HG03108 (cell line): ENCODE measurements around the gene AK4.

Experiments
- ATAC-seq: cut with Tn5 transposase; IDR thresholded peaks from one replicate; pipeline ENCODE4 v1.9.1; 2021; ENCODE audit warnings: moderate library complexity; ENCODE audit not compliant: unreplicated experiment

The AK4 gene

DNA sequence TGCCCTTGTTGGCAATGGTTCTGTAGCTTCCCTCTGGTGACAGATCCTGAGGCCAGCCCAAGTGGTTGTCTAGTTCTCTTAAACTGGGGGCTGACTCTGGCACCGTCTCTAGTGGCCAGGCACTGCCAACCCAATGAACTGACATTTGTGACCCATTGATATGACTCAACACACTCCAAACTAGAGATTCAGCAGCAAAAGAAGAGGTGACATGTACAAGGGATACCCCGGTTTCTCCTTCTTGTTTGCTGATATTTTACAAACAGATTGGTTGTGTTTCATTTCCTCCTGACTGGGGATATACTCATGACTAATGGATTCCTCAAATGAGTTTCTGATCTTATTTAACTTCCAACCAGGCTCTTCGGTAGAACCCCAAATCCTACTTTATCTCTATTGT is 95.5 kb downstream of the AK4 start:
- no peak for ATAC-seq

DNA sequence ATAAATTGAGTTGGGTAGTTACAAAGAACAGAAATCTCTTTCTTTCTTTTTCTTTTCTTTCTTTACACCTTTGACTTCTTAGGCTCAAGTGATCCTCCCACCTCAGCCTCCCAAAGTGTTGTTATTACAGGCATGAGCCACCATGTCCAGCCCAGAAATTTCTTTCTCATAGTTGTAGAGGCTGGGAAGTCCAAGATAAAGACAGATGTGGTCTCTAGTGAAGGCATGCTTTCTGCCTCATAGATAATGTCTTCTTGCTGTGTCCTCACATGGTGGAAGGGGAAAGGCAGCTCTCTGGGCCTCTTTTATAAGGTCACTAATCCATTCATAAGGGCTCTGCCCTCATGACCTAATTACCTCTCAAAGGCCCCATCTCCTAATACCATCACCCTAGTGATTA is 97.3 kb downstream of the AK4 start:
- no peak for ATAC-seq

DNA sequence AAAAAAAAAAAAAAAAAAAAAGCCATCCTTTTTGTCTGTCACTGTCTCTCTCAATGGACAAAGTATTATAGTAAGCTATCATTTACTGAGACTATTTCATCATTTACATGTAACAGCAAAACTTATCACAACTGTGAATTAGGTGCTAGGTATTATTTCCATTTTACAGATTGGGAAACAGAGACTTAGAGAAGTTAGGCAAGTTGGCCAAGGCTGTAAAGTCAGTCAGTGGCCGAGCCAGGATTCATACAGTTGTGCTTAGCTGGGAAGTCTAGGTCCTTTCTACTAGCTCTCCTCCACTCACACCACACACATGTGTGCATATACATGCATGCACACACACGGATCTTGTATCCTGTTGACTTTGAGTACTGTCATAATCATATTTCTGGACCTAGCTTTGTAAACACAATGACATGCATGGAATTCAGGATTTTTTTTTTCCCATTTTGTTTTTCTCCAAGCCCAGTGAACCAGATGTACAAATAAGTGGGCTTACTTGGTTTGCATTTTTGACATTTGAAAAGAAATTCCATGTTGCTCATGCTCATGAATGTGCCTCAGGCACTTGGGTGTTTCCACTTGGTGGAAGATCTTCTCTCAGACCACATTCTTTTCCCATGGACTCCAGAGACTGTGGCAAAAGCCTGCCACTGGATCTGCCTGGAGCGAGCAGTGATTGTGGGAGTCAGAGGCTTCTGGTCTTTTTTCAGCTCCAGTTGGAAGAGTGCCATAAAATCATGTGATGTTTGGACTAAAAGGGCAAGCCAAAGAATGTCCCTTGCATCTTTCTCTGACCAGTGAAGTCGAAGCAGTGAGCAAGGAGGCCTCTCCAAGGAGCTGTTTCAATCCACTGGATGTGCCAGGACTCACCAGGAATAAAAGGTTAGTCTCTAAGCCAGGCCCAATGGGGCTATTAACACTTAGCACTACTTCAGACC is 99.7 kb downstream of the AK4 start:
- no peak for ATAC-seq

DNA sequence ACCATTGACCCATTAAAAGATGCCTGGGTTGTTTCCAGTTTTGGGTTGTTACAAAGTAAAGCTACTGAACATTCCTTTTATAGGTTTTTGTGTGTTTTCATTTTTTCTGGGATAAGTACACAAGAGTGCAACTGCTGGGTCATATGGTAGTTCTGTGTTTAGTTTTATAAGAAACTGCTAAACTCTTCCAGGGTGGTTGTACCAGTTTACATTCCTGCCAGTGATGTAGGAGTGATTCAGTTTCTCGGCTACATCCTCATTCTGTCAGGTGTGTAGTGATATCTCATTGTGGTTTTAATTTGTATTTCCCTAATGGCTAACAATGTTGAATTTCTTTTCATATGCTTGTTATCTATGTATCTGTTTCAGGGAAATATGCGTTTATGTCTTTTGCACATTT is 102.8 kb downstream of the AK4 start:
- ATAC-seq: no peak

DNA sequence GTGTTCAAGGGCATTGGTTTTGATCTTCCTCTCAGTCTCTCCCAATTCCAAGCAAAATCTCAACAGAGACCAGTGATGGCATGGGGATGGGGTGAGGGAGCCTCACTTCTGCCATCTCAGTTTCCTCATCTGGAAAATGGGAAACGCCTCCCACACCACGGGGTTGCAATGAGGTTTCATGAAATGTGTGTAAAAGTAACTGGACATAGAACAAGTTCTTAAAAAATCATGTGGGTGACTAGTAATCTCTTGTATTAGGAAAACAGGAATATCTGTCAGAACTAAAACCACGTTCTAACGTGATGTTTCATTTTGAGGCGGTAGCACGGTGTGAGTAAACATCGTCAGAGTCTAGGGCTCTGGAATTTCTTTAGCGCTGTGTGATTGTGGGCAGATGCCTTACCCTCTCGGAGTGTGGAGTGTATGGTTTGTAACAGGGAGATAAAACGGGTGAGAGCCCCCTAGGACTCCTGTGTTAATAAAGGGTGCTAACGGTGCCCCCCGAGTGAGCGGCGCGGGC is 105.9 kb downstream of the AK4 start:
- no peak for ATAC-seq

DNA sequence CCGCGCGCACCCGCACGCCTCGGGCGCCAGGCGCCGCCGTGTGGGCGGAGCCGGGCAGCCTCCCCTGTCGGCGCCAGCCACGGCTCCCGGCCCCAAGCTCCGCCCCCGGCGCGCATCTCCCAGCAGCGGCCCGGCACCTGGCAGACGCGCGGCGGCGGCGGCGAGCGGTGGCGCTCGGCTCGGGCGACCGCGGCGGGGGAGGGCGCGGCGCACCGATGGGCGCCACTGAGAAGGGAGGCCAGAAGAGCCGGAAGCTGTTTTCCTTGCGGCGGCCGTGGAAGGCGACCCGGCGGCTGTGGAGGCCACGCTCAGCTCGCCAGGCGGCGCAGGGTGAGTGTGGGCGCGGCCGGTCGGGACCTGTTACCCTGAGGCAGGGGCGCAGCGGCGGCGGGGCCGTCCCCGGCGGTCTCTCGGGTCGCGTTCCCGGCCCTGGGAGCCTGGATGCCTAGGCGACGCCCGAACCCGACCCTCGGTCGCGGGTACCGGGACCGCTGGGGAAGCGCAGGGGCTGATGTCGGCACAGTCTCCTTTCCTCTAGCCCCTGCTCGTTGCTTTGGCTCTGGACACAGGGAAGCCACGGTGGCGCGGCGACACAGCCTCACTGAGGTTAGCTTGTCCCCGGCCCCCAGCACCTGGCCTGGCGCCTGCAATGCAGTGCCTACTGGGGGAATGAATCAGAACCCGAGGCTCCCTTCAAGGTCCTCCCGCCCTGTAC is 106.5 kb downstream of the AK4 start:
- ATAC-seq: peak; percentile 97

DNA sequence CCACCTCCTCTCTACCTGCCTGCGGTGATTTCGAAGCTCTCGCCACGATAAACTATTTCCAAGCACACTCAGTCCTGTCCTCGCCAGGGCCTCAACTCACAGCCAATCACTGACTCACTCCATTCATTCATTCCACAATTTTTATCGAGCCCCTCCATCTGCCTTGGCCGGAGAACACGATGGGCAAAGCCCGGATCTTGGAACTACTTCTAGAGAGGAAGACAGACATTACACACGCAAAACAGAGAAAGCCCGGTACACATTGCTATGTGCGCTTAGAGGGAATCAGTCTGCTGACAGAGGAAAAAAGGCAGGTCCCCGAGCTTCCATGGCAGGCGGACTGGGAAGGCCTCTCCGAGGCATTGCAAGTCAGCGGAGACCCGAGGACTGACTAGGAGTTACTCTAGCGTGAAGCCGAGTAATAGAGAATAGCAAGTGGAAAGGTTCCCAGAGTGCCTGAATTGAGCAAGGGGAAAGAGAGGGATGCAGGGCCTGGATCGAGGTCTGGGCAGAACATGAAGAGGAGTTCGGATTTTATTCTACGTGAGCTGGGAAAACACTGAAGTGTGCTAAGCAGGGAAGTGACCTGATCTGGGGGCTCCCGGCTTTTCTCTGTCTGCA is 107.1 kb downstream of the AK4 start:
- ATAC-seq: no peak

DNA sequence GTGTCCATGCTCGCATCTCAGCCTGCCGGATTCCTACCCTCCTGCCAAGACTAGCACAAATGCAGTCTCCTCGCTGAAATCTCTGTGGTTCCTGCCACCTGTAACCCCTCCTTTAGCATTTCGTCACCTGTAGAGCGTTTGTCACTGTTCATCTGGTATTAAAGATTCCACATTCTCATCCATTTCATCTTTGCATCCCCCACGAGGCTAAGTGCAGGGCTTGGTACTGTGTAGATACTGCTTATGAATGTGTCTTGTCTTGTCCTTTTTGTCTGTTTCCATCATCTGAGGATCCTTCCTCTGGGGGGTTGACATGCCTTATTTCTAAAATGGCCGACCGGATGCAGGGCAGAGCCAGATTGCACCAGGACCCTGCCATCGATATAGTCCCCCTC is 107.7 kb downstream of the AK4 start:
- ATAC-seq: no peak

DNA sequence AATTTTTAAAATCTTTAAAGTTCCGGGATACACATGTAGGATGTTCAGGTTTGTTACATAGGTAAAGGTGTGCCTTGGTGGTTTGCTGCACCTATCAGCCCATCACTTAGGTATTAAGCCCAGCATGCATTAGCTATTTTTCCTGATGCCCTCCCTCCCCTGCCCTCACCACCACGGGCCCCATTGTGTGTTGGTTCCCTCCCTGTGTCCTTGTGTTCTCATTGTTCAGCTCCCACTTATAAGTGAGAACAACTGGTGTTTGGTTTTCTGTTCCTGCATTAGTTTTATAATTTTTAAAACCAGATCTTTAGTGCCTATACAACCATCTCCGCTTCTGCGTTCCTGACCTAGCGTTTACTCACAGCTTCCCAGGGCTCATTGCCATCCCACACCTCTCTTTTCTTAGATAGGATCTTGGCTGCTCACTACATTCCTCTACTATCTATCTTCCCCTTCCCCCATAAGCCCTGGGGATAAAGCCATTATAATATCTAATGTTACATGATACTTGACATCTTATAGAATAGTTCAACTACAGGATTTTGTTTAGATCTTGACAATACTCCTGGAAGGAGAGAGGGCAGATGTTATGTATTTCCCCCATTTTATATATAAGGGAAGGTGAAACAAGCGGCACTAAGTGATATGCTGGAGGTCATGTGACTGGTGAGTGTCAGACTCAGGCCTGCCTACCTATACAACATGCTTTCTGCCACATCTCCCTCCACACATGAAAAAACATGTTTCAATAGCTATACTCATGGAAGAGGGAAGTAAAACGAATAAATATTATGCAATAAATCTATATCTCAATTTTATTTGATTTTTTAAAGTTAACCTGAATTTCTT is 109.1 kb downstream of the AK4 start:
- ATAC-seq: no peak

DNA sequence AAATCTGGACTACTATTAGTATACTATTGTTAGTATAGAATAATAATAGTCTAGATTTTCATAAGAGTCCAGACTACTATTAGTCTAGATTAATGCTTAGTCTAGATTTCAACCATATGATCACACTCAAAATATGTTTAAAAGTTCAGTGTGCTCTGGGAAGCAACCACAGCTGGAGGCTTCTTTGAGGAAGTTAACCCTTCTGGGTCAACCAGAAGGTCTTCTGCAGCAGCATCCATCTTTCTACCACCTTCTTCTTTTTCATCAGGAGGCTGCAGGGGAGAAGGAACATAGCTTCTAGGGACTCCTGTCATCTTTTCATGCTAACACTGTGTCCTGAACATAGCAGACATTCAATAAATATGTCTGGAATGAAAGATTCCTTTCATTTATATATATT is 110.1 kb downstream of the AK4 start:
- ATAC-seq: no peak

DNA sequence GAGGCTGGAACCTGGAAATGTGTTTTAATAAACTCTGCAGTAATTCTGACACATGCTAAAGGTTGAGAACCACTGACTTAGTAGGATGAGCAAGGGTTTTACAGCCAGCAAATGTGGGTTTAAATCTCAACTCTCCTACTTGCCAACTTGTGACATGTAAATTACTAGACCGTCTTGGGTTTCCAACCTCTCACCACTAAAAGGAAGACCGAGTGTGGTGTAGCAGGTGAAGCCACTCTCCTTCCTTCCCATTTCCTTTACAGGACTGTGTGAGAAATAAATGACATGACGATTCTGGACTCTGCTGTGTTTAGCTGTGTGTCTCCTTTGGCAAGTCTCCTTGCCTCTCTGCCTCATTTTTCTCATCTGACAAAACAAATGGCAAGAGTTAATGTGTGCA is 111.8 kb downstream of the AK4 start:
- no peak for ATAC-seq

DNA sequence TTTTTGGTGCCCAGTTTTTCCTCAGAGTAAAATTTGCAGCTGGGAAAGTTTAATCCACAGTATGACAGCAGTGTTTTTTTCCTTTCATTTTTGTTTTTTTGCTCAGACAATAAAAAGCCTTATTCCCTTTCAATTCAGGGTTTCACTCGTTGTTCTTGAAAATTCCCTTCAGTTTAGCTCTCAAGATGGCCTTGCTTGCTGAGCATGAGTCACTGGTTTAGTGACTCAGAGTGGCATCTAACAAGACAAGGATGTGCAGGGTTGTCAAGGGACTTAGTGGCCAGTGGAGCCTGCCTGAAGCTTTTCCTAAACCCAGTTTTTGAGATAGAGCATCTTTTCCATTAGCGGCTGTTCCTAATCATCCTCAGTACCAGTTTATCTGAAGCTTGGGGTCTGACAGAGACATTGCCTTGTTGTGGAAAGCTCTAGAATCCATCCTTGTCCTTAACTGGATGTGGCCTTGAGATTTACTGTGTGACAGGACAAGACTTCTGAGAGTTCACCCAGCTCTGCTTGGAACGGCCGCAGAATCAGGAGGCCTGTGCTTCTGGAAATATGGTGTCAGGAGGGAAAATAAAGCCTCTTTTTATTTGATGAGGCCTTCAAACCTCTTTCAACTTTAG is 113.0 kb downstream of the AK4 start:
- ATAC-seq: peak; percentile 53

DNA sequence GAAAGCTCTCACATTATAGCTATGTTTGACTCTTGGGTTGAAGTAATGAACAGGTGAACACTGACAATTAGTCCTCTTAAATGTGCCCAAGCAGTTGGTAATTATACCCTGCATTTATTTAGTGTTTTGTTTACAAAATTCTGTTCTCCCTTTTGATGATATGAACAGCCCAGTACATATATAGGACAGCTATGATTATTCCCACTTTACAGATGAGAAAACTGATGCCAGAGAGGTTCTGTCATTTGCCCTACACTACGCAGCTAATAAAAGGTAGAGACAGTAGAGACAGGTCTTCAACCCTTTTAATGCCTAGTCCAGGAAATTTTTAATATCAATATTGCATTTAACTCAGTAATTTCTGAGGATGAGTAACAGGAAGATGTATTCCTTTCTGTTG is 115.3 kb downstream of the AK4 start:
- ATAC-seq: no peak

DNA sequence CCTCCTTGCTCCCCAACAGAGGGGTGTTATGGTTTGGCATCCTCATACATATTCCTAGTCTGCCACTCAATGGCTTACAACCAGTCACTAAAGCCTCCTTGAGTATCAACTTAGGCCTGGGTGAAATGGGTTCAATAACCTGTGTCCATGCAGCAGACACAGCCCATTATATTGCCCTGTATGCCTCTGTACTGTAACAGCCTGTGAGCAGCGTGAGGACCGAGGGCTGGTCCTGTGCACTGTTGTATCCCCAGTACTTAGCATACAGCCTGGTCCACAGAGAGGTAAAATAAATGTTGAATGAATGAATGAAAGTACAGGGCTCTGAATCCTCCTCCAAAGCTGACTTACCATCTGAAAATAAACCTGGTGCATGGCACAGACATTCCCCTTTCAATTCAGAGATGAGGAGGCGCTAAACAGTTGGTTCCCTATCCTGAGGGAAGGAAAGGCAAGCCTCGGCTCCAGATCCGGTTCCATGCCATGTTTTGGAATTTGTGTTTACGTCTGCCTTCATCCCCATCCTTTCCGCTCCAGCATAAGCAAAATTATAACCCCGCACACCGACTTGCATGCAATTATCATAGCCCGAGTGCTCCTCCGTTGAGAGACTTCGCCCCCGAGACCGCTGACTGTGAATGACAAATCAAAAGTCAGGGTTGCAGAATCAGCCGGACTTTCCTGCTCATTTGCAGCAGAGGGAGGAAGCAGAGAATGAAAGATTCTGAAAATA is 116.4 kb downstream of the AK4 start:
- no peak for ATAC-seq

DNA sequence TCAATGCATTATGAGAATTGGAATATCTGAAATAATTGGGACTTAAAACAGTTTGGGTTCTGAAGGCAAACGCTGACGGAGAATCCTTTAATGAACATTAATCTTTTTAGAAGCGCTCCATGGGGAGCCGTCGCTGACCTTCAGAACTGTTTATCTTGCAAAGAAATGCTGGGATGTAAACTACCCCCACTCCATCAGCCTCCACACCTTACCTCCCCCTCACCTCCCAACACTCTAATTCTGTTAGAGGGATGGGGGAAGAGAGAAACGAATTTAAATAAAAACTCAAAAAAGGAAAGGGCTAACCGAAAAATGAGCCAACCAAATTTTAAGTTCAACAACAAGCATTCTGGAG is 117.3 kb downstream of the AK4 start:
- ATAC-seq: no peak

DNA sequence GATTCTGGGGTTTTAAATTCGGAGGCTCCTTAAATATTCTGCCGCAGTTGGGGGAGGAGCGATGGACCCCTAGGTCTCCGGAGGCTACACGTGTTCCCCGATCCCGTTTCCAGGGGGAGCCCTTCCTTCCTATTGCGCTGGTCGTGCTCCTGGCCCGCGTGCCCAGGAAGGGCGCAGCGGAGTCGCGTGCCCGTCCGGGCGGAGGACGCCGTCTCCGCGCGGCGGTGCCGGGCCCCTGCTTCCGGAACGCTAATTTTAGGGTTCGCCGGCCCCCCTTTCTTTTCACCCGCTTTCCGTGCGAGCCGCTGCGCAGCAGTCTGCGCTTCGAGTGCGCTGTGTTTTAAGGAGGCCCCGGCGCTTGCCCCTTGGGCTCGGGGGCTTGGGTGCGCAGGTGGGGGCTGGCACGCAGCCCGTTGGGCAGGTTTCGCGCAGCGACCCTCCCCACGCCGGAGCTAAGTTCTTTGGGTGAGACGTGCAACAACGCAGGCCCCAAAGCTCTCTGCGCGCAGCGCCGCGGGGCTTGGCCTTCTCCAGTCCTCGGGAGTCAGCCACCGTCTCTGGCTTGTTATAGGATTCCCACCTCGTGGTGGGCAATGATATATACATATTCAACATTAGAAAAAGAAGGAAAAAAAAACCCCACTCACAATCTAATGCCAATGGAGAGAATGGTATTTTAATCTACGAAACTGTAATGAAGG is 117.8 kb downstream of the AK4 start:
- no peak for ATAC-seq

DNA sequence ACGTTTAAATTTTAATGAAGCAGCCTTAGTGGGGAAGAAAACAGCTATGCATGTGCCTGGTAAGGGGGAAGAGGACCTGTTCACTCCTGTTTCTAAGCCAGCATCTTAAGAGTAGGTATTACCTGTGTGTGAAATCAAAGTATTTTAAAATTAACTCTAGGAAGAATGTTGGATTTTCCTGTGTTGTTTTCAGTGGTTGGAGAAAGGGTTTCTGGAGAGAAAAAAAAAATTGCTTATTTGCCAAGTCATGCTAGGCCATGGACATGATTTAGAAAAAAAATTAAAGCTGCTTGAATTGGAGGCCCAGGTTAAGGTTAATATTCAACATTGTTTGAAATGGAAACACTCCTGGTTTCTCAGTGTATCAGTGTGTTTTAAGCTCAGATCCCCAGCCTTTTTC is 118.5 kb downstream of the AK4 start:
- no peak for ATAC-seq

DNA sequence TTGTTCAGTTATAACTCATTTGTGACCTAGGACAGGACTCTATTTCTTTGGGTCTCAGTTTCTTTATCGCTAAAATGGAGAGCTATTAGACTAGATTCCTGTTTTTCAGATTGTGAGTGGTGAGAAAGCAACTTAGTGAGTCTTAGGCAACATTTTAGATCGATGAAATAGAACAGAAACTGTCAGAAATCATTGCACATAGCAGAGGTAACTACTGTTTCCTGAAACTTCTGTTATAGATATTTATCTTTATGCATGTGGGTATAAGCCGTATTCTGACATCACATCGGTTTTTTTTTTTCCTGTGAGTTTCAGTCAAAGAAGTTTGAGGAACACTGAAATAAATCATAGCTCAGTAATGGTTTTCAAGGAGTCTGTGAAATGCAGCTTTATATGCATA is 119.3 kb downstream of the AK4 start:
- ATAC-seq: no peak

DNA sequence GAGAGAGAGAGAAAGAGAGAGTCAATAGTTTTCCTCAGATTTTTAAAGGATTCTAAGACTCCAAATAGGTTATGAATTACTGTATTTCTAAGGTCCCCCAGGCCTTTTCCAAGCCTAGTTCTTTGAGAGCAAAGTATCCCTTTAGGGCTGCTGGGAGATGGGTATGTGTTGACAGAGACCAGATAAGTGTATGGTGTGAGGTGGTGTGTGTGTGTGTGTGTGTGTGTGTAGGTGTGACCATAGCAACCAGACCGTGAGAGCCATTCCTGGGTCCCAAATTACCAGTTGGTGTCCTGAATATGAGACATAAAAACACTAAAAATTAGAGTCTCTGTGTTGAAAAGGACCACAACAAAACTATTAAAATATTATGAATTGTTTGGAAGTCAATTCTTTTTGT is 119.7 kb downstream of the AK4 start:
- ATAC-seq: no peak
